ENCODE measurements around the gene IFT74. TPM values are rescaled to one million over a fixed set of nuclear protein-coding genes. Genes with fewer than 3 reads are reported as not detected.

IFT74 gene
- total RNA-seq, 1 experiment from 2014 or later: 16.2 TPM

DNA sequence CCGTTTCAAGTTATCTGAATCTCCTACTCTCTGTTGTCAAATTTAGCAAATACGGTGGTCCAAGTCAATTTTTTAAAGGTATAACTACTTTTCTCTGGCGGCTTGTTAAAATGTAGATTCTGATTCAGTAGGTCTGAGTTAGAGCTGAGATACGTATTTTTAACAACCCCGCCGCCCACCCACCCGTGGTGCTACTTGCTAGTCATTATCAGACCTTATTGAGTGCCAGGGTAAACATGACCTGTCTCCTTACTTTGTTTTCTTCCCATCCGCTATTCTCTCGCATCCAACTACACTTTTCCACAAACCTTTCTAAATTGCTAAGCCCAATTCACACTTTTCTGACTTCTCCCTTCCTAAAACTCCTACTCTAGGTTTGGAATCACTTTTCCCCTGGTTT, 8.5 kb upstream of the IFT74 start:
- no peak overlapping the region for H2AK5ac ChIP-seq (ENCODE audit: insufficient read length, low read length)
- H3K56ac ChIP-seq (ENCODE audit: insufficient read length, low read depth, low read length): no peak overlapping the region
- no peak for DNase-seq
- no peak overlapping the region for H3K18ac ChIP-seq (ENCODE audit: insufficient read length, low read depth, low read length)
- H3K14ac ChIP-seq (ENCODE audit: insufficient read depth, low read length): no peak overlapping the region
- no peaks in the 10 kb centered on the region for H3K27me3 Mint-ChIP-seq (ENCODE audit: low read depth)
- H2BK12ac ChIP-seq (ENCODE audit: insufficient read length, low read depth, low read length): no peak overlapping the region
- no peak overlapping the region for H3T11ph ChIP-seq (ENCODE audit: low read length)
- no peak overlapping the region for H2BK20ac ChIP-seq (ENCODE audit: low read depth, low read length, poor library complexity, severe bottlenecking)
- no CpG with 5 or more reads among the region's 9 CpGs for WGBS (ENCODE audit: extremely low coverage, insufficient read length, low lambda C conversion rate)
- no peak overlapping the region for H2AFZ ChIP-seq (ENCODE audit: low read length)
- peaks cover 8% of the 10 kb centered on the region for H3K23me2 ChIP-seq (ENCODE audit: insufficient read length, low read depth, low read length, poor library complexity, severe bottlenecking)
- H3K4me2 ChIP-seq (ENCODE audit: insufficient read depth, insufficient read length, low read length): peak overlapping the region; percentile 98
- H3K4ac ChIP-seq (ENCODE audit: low read depth, low read length): no peak overlapping the region
- H2BK5ac ChIP-seq (ENCODE audit: insufficient read length, low read length): no peak overlapping the region
- H3K4me3 Mint-ChIP-seq: peak overlapping the region; percentile 88 to 95
- no peaks in the 10 kb centered on the region for H3K9me3 ChIP-seq (ENCODE audit: control insufficient read depth, low read depth, low read length)
- no peaks in the 10 kb centered on the region for H3K79me1 ChIP-seq (ENCODE audit: insufficient read depth, low read depth, low read length, poor library complexity, severe bottlenecking)
- peak overlapping the region; percentile 97 for H3K9ac ChIP-seq (ENCODE audit: extremely low read depth, insufficient read length, low read length)
- no peak overlapping the region for H4K5ac ChIP-seq (ENCODE audit: insufficient read length, low read depth, low read length)
- peaks cover 4 to 10% (median 7%) of the 10 kb centered on the region in 3 experiments; a peak in 4 of 7 replicates for H3K36me3 Mint-ChIP-seq (ENCODE audit: insufficient read depth in 1 of 3, low read depth in 3 of 3)
- H2BK15ac ChIP-seq (ENCODE audit: low read depth, low read length): no peak overlapping the region
- H3K27me3 ChIP-seq (ENCODE audit: insufficient read depth, low read length): no peaks in the 10 kb centered on the region
- H3K4me1 ChIP-seq (ENCODE audit: insufficient read depth, low read length): no peaks in the 10 kb centered on the region
- H2BK120ac ChIP-seq (ENCODE audit: low read depth, low read length, poor library complexity, severe bottlenecking): no peak overlapping the region
- H3K4me1 Mint-ChIP-seq: peaks cover 14 to 22% of the 10 kb centered on the region in 2 experiments
- no peak overlapping the region for H4K8ac ChIP-seq (replicated peaks; ENCODE audit: insufficient read length, low read depth, low read length)
- H3K27ac ChIP-seq (ENCODE audit: insufficient read length, low read depth, low read length): peak overlapping the region; percentile 33
- H3K23ac ChIP-seq (ENCODE audit: insufficient read length, low read depth, low read length): no peak overlapping the region
- peaks cover 36% of the 10 kb centered on the region for H3K79me2 ChIP-seq (ENCODE audit: insufficient read depth, low read length)
- H4K20me1 ChIP-seq (ENCODE audit: control insufficient read depth, insufficient read depth, insufficient read length): no peaks in the 10 kb centered on the region
- no peaks in the 10 kb centered on the region for H3K9me3 Mint-ChIP-seq
- H4K91ac ChIP-seq (ENCODE audit: insufficient read length, low read depth, low read length): no peak overlapping the region
- H3K27ac Mint-ChIP-seq: peak overlapping the region; percentile 100; a peak in 6 of 7 replicates
- TF ChIP-seq, protein P1, sequence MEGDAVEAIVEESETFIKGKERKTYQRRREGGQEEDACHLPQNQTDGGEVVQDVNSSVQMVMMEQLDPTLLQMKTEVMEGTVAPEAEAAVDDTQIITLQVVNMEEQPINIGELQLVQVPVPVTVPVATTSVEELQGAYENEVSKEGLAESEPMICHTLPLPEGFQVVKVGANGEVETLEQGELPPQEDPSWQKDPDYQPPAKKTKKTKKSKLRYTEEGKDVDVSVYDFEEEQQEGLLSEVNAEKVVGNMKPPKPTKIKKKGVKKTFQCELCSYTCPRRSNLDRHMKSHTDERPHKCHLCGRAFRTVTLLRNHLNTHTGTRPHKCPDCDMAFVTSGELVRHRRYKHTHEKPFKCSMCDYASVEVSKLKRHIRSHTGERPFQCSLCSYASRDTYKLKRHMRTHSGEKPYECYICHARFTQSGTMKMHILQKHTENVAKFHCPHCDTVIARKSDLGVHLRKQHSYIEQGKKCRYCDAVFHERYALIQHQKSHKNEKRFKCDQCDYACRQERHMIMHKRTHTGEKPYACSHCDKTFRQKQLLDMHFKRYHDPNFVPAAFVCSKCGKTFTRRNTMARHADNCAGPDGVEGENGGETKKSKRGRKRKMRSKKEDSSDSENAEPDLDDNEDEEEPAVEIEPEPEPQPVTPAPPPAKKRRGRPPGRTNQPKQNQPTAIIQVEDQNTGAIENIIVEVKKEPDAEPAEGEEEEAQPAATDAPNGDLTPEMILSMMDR (conservative IDR thresholded peaks at IDR 0.05): no peak
